Measurements from ENCODE around the gene AAK1.
"Not testable (repeated sequence)": the region's sequence is repeated elsewhere in the genome, so short reads cannot be mapped to it uniquely, and the experiment has no call there.

The AAK1 gene

DNA sequence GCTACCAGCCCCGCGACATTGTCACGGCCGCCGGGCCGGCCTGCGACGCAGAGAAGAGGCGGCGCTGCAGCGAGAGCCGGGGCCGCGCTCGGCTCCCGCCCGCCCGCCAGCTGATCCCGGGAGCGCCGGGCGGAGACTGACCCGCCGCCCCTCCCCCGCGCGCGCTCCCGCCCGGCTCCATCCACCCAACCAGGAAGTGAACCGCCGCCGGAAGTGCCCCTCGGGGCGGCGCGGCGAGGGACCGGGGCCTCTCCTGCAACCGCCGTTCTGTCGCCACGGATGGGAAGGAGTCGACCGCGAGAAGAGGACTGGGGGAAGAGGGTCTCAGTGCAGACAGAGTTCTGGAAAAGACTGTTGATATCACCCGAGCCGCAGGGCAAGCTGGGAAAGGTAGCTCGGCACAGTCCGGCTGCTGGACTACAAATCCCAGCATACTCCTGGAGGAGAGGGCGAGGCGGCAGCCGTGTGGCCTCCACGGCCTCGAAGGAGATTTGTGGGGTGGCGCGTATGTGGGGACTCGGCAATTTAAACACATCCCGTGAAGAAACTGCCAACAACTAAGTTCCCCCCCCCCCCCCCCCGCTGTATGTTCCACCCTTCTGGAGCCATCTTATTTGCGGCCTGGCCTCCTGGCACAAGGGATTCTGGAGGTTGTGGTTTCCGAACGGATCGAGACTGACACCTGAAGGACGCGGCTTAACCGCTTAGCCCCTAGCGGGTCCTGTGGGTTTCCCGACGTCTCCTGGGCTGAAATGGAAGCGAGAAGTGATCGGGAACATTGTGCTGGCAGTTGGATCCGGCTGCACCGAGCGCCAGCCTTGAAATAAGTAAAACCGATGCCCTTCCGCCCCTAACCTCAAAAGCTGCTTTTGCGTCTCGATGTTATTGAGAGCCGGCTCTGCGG, at the start of gene AAK1:
Gene AAK1 (minus strand): TSS at position 138 of the 904 bp plus-strand sequence. CDS start 699 bp downstream, outside the sequence.
- peak; percentile 81 for DNase-seq

DNA sequence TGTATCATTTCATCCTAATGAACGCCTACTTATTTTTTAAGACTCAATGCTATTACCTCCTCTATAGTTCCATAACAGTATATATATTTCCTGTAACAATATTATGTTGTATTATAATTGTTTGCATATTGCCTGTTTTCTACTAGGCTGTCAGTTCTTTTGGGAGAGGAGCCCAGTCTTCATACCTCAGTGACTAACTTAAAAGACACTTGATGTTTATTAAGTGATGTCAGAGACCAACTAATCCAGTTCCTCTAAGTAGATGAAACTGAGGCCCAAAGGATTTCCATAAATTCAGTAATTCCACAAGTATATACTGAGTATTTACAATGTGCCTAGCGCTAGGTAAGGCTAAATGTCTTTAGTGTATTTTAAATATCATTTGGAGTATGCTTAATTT, 48.9 kb upstream of the AAK1 start:
- no peak for DNase-seq

DNA sequence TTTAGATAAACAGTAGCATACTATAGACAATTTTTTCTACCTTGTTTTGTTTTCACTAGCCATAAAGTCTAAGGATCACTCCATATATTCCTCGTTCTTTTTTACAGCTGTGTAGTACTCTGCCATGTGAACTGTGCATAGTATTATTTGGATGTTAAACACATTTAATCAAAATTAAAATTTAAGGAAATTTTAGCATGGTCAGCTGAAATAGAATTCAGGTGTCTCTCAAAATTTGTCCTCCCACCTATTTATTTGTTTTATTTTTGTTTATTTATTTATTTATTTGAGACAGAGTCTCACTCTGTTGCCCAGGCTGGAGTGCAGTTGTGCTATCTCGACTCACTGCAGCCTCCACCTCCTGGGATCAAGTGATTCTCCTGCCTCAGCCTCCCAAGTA, 46.4 kb upstream of the AAK1 start:
- DNase-seq: no peak

DNA sequence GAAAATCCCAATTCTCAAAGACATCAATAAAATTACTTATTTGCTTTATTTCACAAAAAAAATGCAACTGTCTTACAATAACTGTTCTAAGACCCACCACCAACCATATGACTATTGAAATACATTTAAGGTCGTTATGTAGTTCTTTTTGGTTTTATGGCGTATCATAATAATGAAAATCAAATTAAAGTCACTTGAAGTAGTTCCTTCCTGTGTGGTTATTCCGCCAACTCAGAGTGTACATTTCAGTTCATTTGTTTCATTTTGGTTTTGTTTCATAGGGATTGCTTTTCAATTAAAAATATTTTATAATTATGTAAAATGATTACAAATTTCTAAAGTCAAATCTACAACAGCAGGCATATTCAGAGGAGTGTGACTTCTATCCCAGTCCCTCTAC, 45.9 kb upstream of the AAK1 start:
- no peak for DNase-seq

DNA sequence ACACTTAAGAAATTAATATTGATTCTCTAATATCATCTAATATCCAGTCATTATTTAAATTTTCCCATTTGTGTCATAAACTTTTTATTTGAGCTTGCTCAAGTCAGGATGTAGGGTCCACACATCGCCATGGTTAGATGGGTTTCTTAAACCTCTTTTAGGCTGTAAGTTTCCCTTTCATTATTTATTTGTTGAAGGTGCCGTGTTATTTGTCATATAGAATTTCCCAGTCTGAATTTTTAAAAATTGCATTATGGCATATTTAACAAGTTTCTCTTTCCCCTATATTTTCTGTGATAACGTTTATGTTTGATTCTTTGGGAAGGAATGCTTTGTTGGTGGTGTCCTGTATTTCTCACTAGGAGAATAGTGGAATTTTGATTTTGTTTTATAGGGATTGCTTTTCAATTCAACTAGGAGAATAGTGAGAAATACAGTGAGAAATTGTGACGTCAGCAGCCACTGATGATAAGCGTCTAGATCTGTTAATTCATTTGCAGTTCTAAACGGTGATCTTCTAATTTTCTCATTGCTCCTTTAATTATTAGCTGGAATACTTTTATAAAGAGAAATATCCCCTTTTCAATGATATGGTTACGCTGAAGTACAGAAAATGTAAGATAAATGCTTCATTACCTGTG, 44.6 kb upstream of the AAK1 start:
- DNase-seq: no peak

GRCh38 chr2:69686813-69687212, 43.3 kb upstream of the AAK1 start:
- DNase-seq: no peak

GRCh38 chr2:69685321-69686048, 41.9 kb upstream of the AAK1 start:
- DNase-seq: no peak

GRCh38 chr2:69683170-69683971, 39.8 kb upstream of the AAK1 start:
- no peak for DNase-seq

- no peak for DNase-seq
Observed at GRCh38 chr2:69682525-69682924, 39.0 kb upstream of the AAK1 start.

DNA sequence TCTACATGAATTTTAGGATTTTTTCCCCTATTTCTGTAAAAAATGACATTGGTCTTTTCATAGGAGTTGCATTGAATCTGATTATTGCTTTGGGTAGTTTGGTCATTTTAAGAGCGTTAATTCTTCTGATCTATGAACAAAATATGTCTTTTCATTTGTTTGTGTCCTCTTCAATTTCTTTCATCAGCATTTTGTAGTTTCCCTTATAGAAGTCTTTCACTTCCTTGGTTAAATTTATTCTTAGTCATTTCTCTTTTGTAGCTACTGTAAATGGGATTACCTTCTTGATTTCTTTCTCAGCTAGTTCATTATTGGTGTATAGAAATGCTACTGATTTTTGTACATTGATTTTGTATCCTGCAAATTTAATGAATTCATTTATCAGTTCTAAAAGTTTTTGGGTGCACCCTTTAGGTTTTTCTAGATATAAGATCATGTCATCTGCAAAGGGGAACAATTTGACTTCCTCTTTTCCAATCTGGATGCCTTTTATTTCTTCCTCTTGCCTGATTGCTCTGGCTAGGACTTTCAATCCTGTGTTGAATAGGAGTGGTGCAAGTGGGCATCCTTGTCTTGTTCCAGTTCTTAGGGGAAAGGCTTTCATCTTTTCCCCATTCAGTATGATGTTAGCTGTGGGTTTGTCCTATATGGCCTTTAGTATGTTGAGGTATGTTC, 36.6 kb upstream of the AAK1 start:
- DNase-seq: no peak

DNA sequence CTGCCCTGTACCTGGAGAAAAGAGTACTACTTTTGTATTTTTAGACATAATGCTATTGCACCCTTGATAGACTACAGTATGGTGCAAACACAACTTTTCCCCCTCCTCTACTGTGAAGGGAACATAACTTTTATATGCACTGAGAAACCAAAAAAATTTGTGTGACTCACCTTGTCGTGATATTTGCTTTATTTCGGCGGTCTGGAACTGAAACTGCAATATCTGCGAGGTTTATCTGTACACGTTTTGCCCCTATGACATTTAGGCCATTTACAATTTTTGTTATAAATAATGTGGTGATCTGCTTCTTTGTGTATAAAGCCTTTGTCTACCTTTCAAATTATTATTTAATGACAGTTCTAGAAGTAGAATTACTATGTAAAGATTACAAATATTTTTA, 34.4 kb upstream of the AAK1 start:
- no peak for DNase-seq

DNA sequence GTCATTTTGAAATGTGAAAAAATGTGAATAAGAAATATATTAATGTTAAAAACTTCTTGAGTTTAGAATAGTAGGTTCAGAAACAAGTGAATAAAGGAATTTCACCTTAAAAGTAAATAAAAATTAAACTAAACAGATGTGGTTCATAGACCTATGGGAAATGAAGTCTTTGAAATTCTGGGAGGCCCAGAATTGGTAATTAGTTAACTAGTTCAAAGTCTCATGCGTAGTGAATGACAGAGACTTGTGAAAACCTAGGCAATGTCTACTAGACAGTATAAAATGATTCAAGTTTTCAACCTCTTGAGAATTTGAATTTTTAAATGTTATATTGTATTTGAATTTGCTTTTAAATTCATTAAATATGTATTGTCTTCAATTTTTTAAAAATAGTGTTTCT, 32.6 kb upstream of the AAK1 start:
- no peak for DNase-seq

GRCh38 chr2:69674316-69674670, 30.8 kb upstream of the AAK1 start:
- no peak for DNase-seq

DNA sequence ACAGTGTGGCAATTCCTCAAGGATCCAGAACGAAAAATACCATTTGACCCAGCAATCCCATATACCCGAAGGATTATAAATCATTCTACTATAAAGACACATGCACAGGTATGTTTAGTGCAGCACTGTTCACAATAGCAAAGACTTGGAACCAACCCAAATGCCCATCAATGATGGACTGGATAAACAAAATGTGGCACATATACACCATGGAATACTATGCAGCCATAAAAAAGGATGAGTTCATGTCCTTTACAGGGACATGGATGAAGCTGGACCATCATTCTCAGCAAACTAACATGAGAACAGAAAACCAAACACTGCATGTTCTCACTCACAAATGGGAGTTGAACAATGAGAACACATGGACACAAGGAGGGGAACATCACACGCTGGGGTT, 29.6 kb upstream of the AAK1 start:
- not testable (repeated sequence) for DNase-seq

GRCh38 chr2:69669666-69670065, 26.1 kb upstream of the AAK1 start:
- DNase-seq: no peak

- no peak for DNase-seq
Observed at GRCh38 chr2:69668598-69668997, 25.1 kb upstream of the AAK1 start.

- DNase-seq: no peak
Observed at GRCh38 chr2:69667805-69668382, 24.4 kb upstream of the AAK1 start.

DNA sequence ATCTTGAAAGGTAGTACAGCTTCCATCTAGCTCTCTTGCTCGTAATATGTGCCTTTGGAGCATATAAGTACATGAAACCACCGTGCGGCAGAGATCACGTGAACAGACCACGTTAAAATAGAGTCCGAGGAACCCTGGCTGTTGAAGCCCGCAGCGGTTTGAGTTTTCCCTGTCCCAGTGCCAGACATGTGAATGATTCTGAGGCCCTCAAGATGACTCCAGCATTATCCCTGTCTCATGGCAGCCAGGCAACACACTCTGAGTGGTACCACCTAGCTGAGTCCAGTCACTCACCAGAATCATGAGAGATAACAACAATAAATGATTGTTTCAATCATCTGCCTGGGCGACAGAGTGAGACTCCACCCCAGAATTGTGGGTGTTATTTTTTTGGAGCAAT, 21.6 kb upstream of the AAK1 start:
- no peak for DNase-seq

DNA sequence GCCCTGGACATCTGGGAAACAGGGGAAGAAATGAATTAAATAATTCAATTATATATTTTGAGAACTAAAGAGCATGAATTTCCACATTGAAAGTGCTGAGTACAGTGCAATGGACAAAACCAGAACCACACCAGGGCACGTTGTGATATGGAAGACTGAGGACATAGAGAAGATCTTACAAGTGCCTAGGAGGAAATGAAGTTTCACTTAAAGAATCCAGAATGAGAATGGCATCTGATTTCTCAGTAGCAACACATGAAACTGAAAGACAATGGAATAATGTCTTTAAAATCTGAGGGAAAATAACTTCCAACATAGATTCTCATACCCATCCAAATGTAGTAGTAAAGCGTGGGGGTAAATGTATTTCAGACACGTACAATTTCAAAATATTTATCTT, 20.3 kb upstream of the AAK1 start:
- no peak for DNase-seq

GRCh38 chr2:69662547-69662946, 19.0 kb upstream of the AAK1 start:
- DNase-seq: not testable (repeated sequence)

DNA sequence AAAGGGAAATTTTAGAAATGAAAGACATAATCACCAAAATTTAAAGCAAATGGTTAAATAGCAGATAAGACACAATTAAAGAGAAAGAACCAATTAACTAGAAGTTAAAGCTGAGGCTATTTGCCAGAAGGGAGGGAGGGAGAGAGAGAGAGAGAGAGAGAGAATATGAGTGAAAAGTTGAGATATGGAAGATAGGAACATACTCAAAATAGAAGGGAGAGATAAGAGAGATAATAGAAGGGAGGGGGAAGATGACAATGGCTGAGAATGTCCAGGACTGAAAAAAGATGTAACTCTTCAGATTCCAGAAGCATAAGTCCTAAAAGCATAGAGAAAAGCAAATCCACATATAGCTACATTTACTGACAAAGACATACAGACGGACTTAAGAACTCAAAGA, 17.1 kb upstream of the AAK1 start:
- DNase-seq: no peak

DNA sequence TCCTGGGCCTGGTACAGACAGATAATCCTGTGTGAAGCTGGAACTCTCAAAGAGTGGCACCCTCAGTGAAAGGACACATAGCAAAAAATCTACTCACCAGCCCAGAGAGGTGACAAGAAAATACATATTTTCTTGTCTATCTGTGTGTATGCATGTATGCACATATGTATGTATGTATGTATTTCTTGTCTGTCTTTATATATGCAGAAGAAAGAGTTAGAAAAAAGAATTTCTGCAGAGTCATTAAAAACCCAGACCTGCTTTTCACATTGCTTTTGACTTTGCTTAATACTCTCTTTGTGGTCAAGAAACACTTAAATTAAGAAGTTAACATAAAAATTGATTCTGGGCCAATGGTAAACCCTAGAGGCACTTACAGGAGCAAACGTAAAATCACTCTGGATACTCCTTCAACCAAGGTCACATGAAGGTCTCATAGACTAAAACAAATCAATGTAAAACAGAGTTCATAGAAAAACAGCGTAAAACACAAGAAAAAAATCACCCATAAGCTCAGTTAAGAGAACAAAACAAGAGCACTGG, 16.5 kb upstream of the AAK1 start:
- DNase-seq: no peak
